Adrenal gland (tissue), 19 donors: Measurements from ENCODE around the gene OLAH. TPM values are rescaled to one million over a fixed set of nuclear protein-coding genes. Genes with fewer than 3 reads are reported as not detected.
"Not testable (repeated sequence)": the region's sequence is repeated elsewhere in the genome, so short reads cannot be mapped to it uniquely, and the experiment has no call there.

ENCODE experiments used
- DNase-seq, 7 donors: peaks; one replicate each; pipeline ENCODE4 v3.0.0-alpha.2; 2019 to 2020
- H3K27ac ChIP-seq, 5 donors: fragments of 200-600 bp; sonication (generic) in 4 of 5; 1 replicate in 3 of 5; 2 replicates in 2 of 5; pipeline versions ENCODE4 v1.5.1 to v1.8.0; 2016 to 2020; ENCODE audit warnings: mild to moderate bottlenecking in 1 of 5
- H3K27me3 ChIP-seq: fragments of 200-600 bp; 2 replicates; pipeline ENCODE4 v1.8.0; 2021
- H3K36me3 ChIP-seq, 2 donors: fragments of 200-600 bp; replicated peaks in 1 of 2; 1 replicate in 1 of 2; 2 replicates in 1 of 2; pipeline versions ENCODE4 v1.5.1 to v1.8.0; 2018 to 2022
- H3K4me1 ChIP-seq, 2 donors: fragments of 200-600 bp; replicated peaks in 1 of 2; 1 replicate in 1 of 2; 2 replicates in 1 of 2; pipeline versions ENCODE4 v1.5.1 to v1.8.0; 2018 to 2021
- H3K4me3 ChIP-seq, 4 donors: fragments of 200-600 bp; sonication (generic) in 3 of 4; one replicate each; pipeline ENCODE4 v1.5.1; 2016 to 2018
- H3K9me3 ChIP-seq, 3 donors: fragments of 200-600 bp; sonication (generic) in 1 of 3; replicated peaks in 1 of 3; 1 replicate in 2 of 3; 2 replicates in 1 of 3; pipeline versions ENCODE4 v1.5.1 to v1.8.0; 2016 to 2021
- POLR2A ChIP-seq, 2 donors: fragments of 450-650 bp; IDR thresholded peaks; one replicate each; pipeline ENCODE4 v1.6.1; 2017; ENCODE audit warnings: antibody characterized with exemption in 2 of 2, mild to moderate bottlenecking in 2 of 2, moderate library complexity in 1 of 2
- WGBS, 4 donors: extraction: QIAGEN DNeasy Blood & Tissue Kit in 2 of 4; methylation state at CpG; one replicate each; pipeline versions ENCODE4 v1.1.5 to v1.1.7; 2013 to 2017; 5-methylcytosine and 5-hydroxymethylcytosine counted together
- intact Hi-C, 2 donors: fragments of 100-400 bp; cut with DNase I; formaldehyde crosslinking; loops; one replicate each; pipeline versions ENCODE4 v1.14.1 to v1.15.0; 2022 to 2023
- long read RNA-seq, 10 donors: library from polyadenylated mRNA in 3 of 10; unstranded in 2 of 10; stranded (forward) in 1 of 10; transcript quantifications; one replicate each; pipeline ENCODE4 v2.0.0 and lab custom pipeline, GENCODE V29; 2021 to 2026
- polyA plus RNA-seq, 3 donors: library from polyadenylated mRNA; stranded (reverse); fragments of 200-250 nt in 2 of 3; fragments of 350-450 nt in 1 of 3; fragmentation: Illumina TruSeq in 1 of 3; extraction: RNeasy Lipid Tissue Mini Kit (QIAGEN cat#74804) in 1 of 3; gene quantifications; one replicate each; pipeline ENCODE4 v1.2.3, GENCODE V29; 2013 to 2014
- total RNA-seq, 9 donors: library from RNA; depleted of rRNA in 4 of 9; stranded (reverse); fragments of >200 nt in 4 of 9; fragments of 120-200 nt in 1 of 9; fragmentation: NEBNext Ultra II Directional in 1 of 9; extraction: Animal tissue kit (Norgen Biotek cat#: 25700) in 1 of 9; gene quantifications; one replicate each; pipeline versions ENCODE4 v1.1.0 to v1.2.4, GENCODE V29; 2013 to 2023
- TF ChIP-seq, protein P1 (sequence below), 6 experiments: fragments of 450-650 bp in 4 of 6; fragments of 200-600 bp in 2 of 6; sonication (generic) in 1 of 6; IDR thresholded peaks; 1 replicate in 5 of 6; 2 replicates in 1 of 6; pipeline versions ENCODE4 v1.5.1 to v1.8.0; 2016 to 2021; ENCODE audit warnings: antibody characterized with exemption in 6 of 6, mild to moderate bottlenecking in 2 of 6, moderate library complexity in 1 of 6
- donor health status: healthy with polysubstance abuse.
- donor health status: Bipolar disorder and iron deficiency.
- donor health status: DM: yes; HTN: yes; CAD: no.
- donor health status: DM: no; HTN: no; CAD: no.
- donor health status: DM: no; HTN: no; CAD: no.
- donor health status: DM: yes; HTN: yes; CAD: no.

OLAH gene
- total RNA-seq: 1 to 10 TPM in 3 of 9 donors, under 1 TPM in 6; 0.18 to 2.8 (median 0.67) TPM
- 1 to 10 TPM in 2 of 3 donors, under 1 TPM in 1; 0.51 to 1.6 (median 1.1) TPM for polyA plus RNA-seq
- long read RNA-seq, donor 1: 0 reads
- long read RNA-seq, donor 2: 0 reads
- long read RNA-seq, donor 3: 0 reads
- long read RNA-seq, donor 4, partial matches to known transcripts: 1 of 1 reads
- long read RNA-seq, donor 4, other reads (novel, unspliced or antisense): 0 of 1 reads
- long read RNA-seq, donor 5, partial matches to known transcripts: 0 of 1 reads
- long read RNA-seq, donor 5, other reads (novel, unspliced or antisense): 1 of 1 reads
- long read RNA-seq, donor 6: 0 reads
- long read RNA-seq, donor 7: 0 reads
- long read RNA-seq, donor 8: 0 reads
- long read RNA-seq, donor 9: 0 reads
- long read RNA-seq, donor 10: 0 reads

DNA sequence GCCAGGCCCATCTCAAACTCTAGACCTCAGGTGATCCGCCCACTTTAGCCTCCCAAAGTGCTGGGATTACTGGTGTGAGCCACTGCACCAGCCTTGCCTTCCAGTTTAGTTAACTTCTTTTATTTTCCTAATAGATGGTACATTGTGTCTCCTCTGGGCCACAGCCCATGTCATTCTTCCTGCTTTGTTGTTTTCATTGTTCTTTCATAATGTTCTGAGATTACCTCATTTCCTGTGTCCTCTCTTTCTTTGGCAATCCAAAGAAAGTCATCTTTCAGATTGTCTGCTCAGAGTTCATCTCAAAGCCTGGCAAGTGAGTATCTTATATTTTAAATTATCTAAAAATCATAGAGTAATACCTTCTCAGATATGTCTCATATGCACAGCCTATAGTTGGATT lies at the start of gene OLAH:
OLAH (plus strand) TSS at position 270 of the 400 bp plus-strand sequence. CDS start 3,346 bp downstream, outside the sequence.
- no peaks in the 10 kb centered on the region for H3K9me3 ChIP-seq
- intact Hi-C loops: no loop called here
- H3K27ac ChIP-seq: no peak within 1 kb of the TSS
- no peaks in the 10 kb centered on the region for H3K27me3 ChIP-seq
- WGBS, 4 donors: 31 to 97% (median 91%) methylated on average over 1 of the region's 1 CpG
- no peak within 1 kb of the TSS for H3K4me3 ChIP-seq
- TF ChIP-seq POLR2A (IDR thresholded peaks at IDR 0.05): no peak
- TF ChIP-seq, protein P1, sequence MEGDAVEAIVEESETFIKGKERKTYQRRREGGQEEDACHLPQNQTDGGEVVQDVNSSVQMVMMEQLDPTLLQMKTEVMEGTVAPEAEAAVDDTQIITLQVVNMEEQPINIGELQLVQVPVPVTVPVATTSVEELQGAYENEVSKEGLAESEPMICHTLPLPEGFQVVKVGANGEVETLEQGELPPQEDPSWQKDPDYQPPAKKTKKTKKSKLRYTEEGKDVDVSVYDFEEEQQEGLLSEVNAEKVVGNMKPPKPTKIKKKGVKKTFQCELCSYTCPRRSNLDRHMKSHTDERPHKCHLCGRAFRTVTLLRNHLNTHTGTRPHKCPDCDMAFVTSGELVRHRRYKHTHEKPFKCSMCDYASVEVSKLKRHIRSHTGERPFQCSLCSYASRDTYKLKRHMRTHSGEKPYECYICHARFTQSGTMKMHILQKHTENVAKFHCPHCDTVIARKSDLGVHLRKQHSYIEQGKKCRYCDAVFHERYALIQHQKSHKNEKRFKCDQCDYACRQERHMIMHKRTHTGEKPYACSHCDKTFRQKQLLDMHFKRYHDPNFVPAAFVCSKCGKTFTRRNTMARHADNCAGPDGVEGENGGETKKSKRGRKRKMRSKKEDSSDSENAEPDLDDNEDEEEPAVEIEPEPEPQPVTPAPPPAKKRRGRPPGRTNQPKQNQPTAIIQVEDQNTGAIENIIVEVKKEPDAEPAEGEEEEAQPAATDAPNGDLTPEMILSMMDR (IDR thresholded peaks at IDR 0.05): no peak
- DNase-seq: no peak
- H3K36me3 ChIP-seq: no peaks in the 10 kb centered on the region
- no peaks in the 10 kb centered on the region for H3K4me1 ChIP-seq

DNA sequence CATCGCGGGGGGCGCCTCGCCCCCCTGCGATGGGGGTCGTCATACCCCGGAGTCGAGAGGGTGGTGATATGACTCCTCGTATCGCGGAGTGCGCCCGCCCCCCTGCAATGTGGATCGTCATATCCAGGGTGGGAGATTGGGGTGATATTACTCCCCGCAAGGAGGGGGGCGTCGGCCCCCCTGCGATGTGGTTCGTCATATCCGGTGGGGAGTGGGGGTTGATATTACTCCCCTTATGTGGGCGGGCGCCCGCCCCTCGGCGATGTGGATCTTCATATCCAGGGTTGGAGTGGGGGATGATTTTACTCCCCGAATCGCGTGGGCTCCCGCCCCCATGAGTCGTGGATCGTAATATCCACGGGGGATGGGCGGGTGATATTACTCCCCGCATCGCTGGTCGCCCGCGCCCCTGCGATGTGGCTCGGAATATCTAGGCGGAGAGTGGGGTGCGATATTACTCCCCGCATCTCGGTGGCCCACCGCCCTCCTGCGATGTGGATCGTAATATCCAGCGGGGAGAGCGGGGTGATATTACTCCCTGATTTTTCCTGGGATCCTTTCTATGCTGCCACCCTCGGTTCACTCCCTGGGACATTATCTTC lies 47.7 kb upstream of the OLAH start:
- H3K4me1 ChIP-seq: no peaks in the 10 kb centered on the region
- H3K9me3 ChIP-seq: no peaks in the 10 kb centered on the region
- no peak overlapping the region for H3K4me3 ChIP-seq
- WGBS, 4 donors: 65 to 88% (median 84%) methylated on average over 32 to 50 of the region's 50 CpGs
- H3K27me3 ChIP-seq: no peaks in the 10 kb centered on the region
- no peaks in the 10 kb centered on the region for H3K36me3 ChIP-seq
- H3K27ac ChIP-seq: no peak overlapping the region
- DNase-seq: no peak
- TF ChIP-seq, protein P1 (IDR thresholded peaks at IDR 0.05): no peak
- no peak for TF ChIP-seq POLR2A (IDR thresholded peaks at IDR 0.05)
- intact Hi-C loops: no loop called here

DNA sequence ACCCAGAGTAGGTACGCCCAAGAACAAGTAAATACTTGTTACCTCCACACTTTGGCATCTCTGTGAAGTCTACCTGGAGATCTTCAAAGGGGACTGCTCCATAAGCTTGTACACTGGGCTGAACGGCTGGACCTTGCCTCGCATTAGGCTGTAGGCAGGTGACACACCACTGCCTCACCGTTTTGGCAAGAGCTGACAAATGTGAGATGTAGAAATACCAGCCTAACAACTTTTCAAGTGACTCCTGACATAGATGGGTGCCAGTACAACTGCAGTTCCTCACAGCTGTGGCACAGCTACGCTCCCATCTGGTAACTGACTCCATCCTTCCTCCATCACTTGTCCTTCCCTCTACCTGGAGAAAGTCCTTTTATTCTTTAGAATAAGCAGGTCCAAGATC lies 30.2 kb upstream of the OLAH start:
- WGBS, 4 donors: 69 to 88% (median 76%) methylated on average over 4 to 5 of the region's 5 CpGs
- intact Hi-C loops: not testable (repeated sequence)

DNA sequence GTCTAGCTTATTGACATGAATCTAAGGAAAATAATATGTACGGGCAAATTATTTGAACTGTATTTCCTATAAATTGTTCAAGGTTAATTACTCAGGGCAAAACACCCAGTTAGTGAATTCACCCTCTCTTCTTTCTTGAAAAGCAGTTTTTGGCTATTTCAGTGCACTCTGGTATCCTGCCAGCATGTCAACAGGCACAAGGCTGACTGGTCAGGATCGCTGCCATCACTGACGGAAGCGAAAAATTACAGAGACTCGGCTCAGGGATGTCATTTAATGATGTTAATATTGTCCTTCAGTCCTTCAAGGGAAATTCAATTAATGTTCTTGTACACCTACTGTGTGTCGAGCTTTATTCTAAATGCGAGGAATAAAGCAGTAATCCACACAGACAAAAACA lies 28.3 kb upstream of the OLAH start:
- TF ChIP-seq, protein P1 (IDR thresholded peaks at IDR 0.05): no peak
- TF ChIP-seq POLR2A (IDR thresholded peaks at IDR 0.05): no peak
- H3K9me3 ChIP-seq: no peaks in the 10 kb centered on the region
- intact Hi-C loops: no loop called here
- H3K27me3 ChIP-seq: no peaks in the 10 kb centered on the region
- WGBS, 4 donors: 59 to 89% (median 62%) methylated on average over 7 of the region's 7 CpGs
- H3K27ac ChIP-seq: no peak overlapping the region
- no peaks in the 10 kb centered on the region for H3K4me1 ChIP-seq
- DNase-seq: peak in 1 of 7 donors; percentile 14
- no peaks in the 10 kb centered on the region for H3K36me3 ChIP-seq
- H3K4me3 ChIP-seq: no peak overlapping the region

More for the DNA sequence above, 30.2 kb upstream of the OLAH start:
- H3K27me3 ChIP-seq, H3K4me3 ChIP-seq, DNase-seq, H3K36me3 ChIP-seq, H3K27ac ChIP-seq, H3K9me3 ChIP-seq, H3K4me1 ChIP-seq: not testable (repeated sequence)

DNA sequence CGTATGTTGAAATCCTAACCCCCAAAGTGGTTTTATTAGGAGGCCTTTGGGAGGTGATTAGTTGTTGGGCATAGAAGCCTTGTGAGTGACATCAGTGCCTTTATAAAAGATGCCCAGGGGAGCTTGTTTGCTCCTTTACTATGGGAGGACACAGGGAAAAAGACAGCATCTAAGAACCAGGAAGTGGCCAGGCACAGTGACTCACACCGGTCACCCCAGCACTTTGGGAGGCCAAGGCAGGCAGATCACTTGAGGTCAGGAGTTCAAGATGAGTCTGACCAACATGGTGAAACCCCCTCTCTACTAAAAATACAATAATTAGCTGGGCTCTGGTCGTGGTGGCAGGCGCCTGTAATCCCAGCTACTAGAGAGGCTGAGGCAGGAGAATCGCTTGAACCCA lies 22.8 kb upstream of the OLAH start:
- H3K4me1 ChIP-seq, H3K27me3 ChIP-seq, H3K36me3 ChIP-seq, H3K27ac ChIP-seq, H3K9me3 ChIP-seq, DNase-seq, intact Hi-C loops, H3K4me3 ChIP-seq: not testable (repeated sequence)
- WGBS, 4 donors: 56 to 80% (median 61%) methylated on average over 2 to 5 of the region's 5 CpGs

DNA sequence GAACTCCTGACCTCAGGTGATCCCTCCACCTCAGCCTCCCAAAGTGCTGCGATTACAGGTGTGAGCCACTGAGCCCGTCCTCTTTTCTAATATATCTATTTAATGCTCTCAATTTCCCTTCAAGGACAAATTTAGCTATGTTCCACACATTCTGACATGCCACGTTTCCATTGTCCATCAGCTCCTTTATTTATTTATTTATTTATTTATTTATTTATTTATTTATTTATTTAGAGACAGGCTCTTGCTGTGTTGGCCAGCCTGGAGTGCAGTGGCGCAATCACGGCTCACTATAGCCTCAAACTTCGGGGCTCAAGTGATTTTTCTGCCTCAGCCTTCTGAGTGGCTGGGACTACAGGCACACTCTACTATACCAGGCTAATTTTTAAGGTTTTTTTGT lies 20.7 kb upstream of the OLAH start:
- WGBS, 4 donors: 82 to 91% (median 86%) methylated on average over 6 of the region's 6 CpGs
- H3K27ac ChIP-seq, H3K9me3 ChIP-seq, intact Hi-C loops, H3K4me3 ChIP-seq, H3K27me3 ChIP-seq, H3K36me3 ChIP-seq, H3K4me1 ChIP-seq, DNase-seq: not testable (repeated sequence)

DNA sequence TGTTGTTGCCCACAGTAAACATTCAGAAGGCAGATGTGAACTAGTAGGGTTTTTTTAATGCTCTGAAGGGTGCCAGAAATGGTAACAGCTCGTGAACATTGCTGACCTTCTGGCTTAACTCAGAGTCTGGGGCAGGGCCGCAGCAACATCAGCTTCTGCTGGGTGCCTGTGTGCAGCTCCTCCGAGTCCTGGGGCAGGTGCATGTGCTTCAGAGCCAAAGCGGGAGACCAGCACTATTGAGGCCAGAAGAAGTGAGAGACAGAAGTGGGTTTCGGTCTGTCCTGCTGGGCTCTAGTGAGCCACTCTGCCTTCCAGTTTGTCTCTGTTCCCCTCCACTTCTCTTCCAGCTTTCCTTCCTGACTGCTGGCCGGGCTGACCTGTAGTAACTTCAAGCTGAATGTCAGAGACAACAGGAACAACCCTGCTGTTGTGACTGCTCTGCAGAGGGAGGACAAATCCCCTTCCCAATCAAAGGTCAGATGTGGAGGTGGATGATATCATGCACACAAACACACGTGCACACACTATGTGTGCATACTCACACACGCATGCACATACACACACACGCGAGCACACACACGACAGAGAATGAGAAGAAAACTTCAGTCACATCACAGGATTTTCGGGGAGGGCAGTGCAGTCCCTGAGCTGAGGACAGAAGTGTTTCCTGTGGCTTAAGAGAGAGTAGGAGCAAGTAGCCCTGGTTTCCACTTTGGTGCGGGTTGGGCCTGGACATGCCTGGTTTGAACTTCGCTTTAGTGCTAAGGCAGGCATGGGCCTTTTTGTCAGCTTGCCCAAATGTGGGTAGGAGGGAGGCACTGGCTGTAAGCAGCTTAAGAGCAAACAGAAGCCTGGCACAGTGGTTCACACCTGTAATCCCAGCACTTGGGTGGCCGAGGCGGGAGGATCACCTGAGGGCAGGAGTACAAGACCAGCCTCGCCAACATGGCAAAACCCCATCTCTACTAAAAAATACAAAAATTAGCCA lies 19.4 kb upstream of the OLAH start:
- H3K4me1 ChIP-seq, H3K9me3 ChIP-seq, DNase-seq, intact Hi-C loops, H3K27me3 ChIP-seq, H3K27ac ChIP-seq, H3K4me3 ChIP-seq, H3K36me3 ChIP-seq: not testable (repeated sequence)
- 81 to 88% (median 86%) methylated on average over 15 to 17 of the region's 17 CpGs for WGBS, 4 donors
